SK-N-SH (cell line): Measurements from ENCODE around the gene ARHGAP25. TPM values are rescaled to one million over a fixed set of nuclear protein-coding genes. Genes with fewer than 3 reads are reported as not detected.

Experiments
- CTCF ChIA-PET: fragments of 300-600, 350-600 bp; formaldehyde crosslinking; extraction: SDS; loops from one replicate; lab custom pipeline; 2021; lab: Yijun Ruan, JAX
- POLR2A ChIA-PET: fragments of 350-600 bp; sonication (Branson Sonifier 250); formaldehyde crosslinking; extraction: SDS; loops from one replicate; lab custom pipeline; 2020; ENCODE audit warnings: antibody characterized with exemption, inconsistent platforms; lab: Yijun Ruan, JAX
- DNase-seq: peaks from one replicate; pipeline ENCODE4 v3.0.0; 2012
- H2AFZ ChIP-seq: fragments of 200-600 bp; sonication (generic); 2 replicates; pipeline ENCODE4 v1.8.1; 2016; ENCODE audit warnings: antibody characterized with exemption, mild to moderate bottlenecking, low read depth
- H3F3A ChIP-seq: fragments of 200-600 bp; sonication (generic); replicated peaks from 2 replicates; pipeline ENCODE3; 2016; ENCODE audit warnings: antibody characterized with exemption, mild to moderate bottlenecking; ENCODE audit not compliant: insufficient read depth
- H3K27ac ChIP-seq, 2 experiments: fragments of 200-500 bp in 1 of 2; fragments of 200-600 bp in 1 of 2; sonication (Bioruptor generic) in 1 of 2; sonication (generic), shearing (Covaris generic) in 1 of 2; 2 replicates each; pipeline versions ENCODE4 v1.5.1 to v1.6.1; 2014 to 2016; ENCODE audit warnings: low read depth in 2 of 2, inconsistent platforms in 1 of 2, low read length in 1 of 2, mild to moderate bottlenecking in 1 of 2, mixed read lengths in 1 of 2
- H3K27me3 ChIP-seq: fragments of 200-600 bp; sonication (generic), shearing (Covaris generic); 2 replicates; pipeline ENCODE4 v1.6.1; 2016; ENCODE audit warnings: mixed run types; ENCODE audit not compliant: insufficient read depth
- H3K36me3 ChIP-seq, 2 experiments: fragments of 200-500 bp in 1 of 2; fragments of 200-600 bp in 1 of 2; sonication (Bioruptor generic) in 1 of 2; sonication (generic) in 1 of 2; replicated peaks in 1 of 2; 2 replicates each; pipeline versions ENCODE3 to v1.5.1; 2014 to 2016; ENCODE audit warnings: low read length in 1 of 2, mild to moderate bottlenecking in 1 of 2; ENCODE audit not compliant: insufficient read depth in 2 of 2, control insufficient read depth in 1 of 2
- H3K4me1 ChIP-seq, 2 experiments: fragments of 200-500 bp in 1 of 2; fragments of 200-600 bp in 1 of 2; sonication (Bioruptor generic) in 1 of 2; sonication (generic), shearing (Covaris generic) in 1 of 2; 2 replicates each; pipeline versions ENCODE4 v1.5.1 to v1.6.1; 2014 to 2016; ENCODE audit warnings: low read depth in 1 of 2, low read length in 1 of 2, mixed run types in 1 of 2; ENCODE audit not compliant: insufficient read depth in 2 of 2, control insufficient read depth in 1 of 2
- H3K4me2 ChIP-seq: fragments of 200-600 bp; sonication (generic), shearing (Covaris generic); 2 replicates; pipeline ENCODE4 v1.6.1; 2017; ENCODE audit warnings: mixed run types
- H3K4me3 ChIP-seq, 2 experiments: fragments of 200-500 bp in 1 of 2; fragments of 200-600 bp in 1 of 2; sonication (Bioruptor generic) in 1 of 2; sonication (generic), shearing (Covaris generic) in 1 of 2; 2 replicates each; pipeline versions ENCODE4 v1.5.1 to v1.8.1; 2014 to 2016; ENCODE audit warnings: low read depth in 2 of 2, inconsistent platforms in 1 of 2, low read length in 1 of 2, mild to moderate bottlenecking in 1 of 2, mixed read lengths in 1 of 2, moderate library complexity in 1 of 2
- H3K79me2 ChIP-seq: fragments of 200-600 bp; sonication (generic); 2 replicates; pipeline ENCODE4 v1.8.1; 2017; ENCODE audit warnings: mild to moderate bottlenecking; ENCODE audit not compliant: insufficient read depth
- H3K9ac ChIP-seq: fragments of 200-600 bp; sonication (generic); 2 replicates; pipeline ENCODE4 v1.6.1; 2017; ENCODE audit warnings: mixed run types
- H3K9me2 ChIP-seq: fragments of 200-600 bp; sonication (generic); 2 replicates; pipeline ENCODE4 v1.6.1; 2017; ENCODE audit warnings: mixed run types
- H3K9me3 ChIP-seq: fragments of 200-600 bp; sonication (generic); 2 replicates; pipeline ENCODE4 v1.6.1; 2017; ENCODE audit warnings: mixed run types, mild to moderate bottlenecking, moderate library complexity
- H4K20me1 ChIP-seq: fragments of 200-600 bp; sonication (generic); 2 replicates; pipeline ENCODE4 v1.6.1; 2017; ENCODE audit warnings: mild to moderate bottlenecking, mixed run types; ENCODE audit not compliant: insufficient read depth
- IRF3 ChIP-seq: fragments of 150-350 bp; IDR thresholded peaks from 2 replicates; pipeline ENCODE4 v1.6.1; 2016; ENCODE audit warnings: mild to moderate bottlenecking, low read depth, low read length
- NFIC ChIP-seq: IDR thresholded peaks from 2 replicates; pipeline ENCODE4 v1.4.0; 2012; ENCODE audit warnings: borderline replicate concordance
- NRF1 ChIP-seq: IDR thresholded peaks from 2 replicates; pipeline ENCODE4 v1.6.1; 2012; ENCODE audit warnings: low read depth, mild to moderate bottlenecking, low read length
- RAD21 ChIP-seq: IDR thresholded peaks from 2 replicates; pipeline ENCODE4 v1.6.1; 2012; ENCODE audit warnings: mild to moderate bottlenecking, low read length
- RCOR1 ChIP-seq: fragments of 150-350 bp; IDR thresholded peaks from 2 replicates; pipeline ENCODE4 v1.6.1; 2017; ENCODE audit warnings: antibody characterized with exemption, low read length
- REST ChIP-seq: IDR thresholded peaks from 2 replicates; pipeline ENCODE4 v1.6.1; 2012; ENCODE audit warnings: mild to moderate bottlenecking, low read depth, low read length, moderate library complexity
- TCF12 ChIP-seq: IDR thresholded peaks from 2 replicates; pipeline ENCODE4 v1.4.0; 2012
- TEAD4 ChIP-seq: IDR thresholded peaks from 2 replicates; pipeline ENCODE4 v1.4.0; 2012; ENCODE audit warnings: mild to moderate bottlenecking, borderline replicate concordance; ENCODE audit not compliant: insufficient read depth
- WGBS: methylation state at CpG from one replicate; pipeline ENCODE4 v1.1.6; 2017; ENCODE audit warnings: low lambda C conversion rate; 5-methylcytosine and 5-hydroxymethylcytosine counted together
- polyA plus RNA-seq, 3 experiments: library from polyadenylated mRNA; depleted of rRNA; stranded (reverse); fragments of >200 nt; gene quantifications; 2 replicates each; pipeline ENCODE4 v1.2.3, GENCODE V29; 2012

Gene ARHGAP25
- polyA plus RNA-seq, 1 of the 3 experiments (the other 2 are of a cell fraction), result not detected

- H4K20me1 ChIP-seq, result no peaks in the 10 kb centered on the region
- H3K9ac ChIP-seq, result no peak overlapping the region
- H3K9me3 ChIP-seq, result no peaks in the 10 kb centered on the region
- CTCF ChIA-PET, result interaction anchor here (1.0 to 1.2 kb wide), 4 partner anchors 13 to 64 kb away, joined by 3 to 4 read pairs (median 3); no protein-coding TSS in a partner anchor
- peaks cover 0 to 5% of the 10 kb centered on the region in 2 experiments; a peak in 1 of 4 replicates for H3K4me1 ChIP-seq
- no peaks in the 10 kb centered on the region for H3K9me2 ChIP-seq
- TF ChIP-seq IRF3 (no peak), REST (no peak), TEAD4 (no peak), RAD21 (no peak)
- POLR2A ChIA-PET, result no interaction called here
- no peak overlapping the region for H3K4me3 ChIP-seq
- no peak for DNase-seq
- no peak overlapping the region for H2AFZ ChIP-seq
- H3K27me3 ChIP-seq, result peaks cover 16% of the 10 kb centered on the region; the same call in 1 of the 2 replicates
- no peaks in the 10 kb centered on the region for H3K79me2 ChIP-seq
- H3K27ac ChIP-seq, result no peak overlapping the region
- no peaks in the 10 kb centered on the region for H3F3A ChIP-seq
- no peaks in the 10 kb centered on the region for H3K36me3 ChIP-seq
- no peak overlapping the region for H3K4me2 ChIP-seq
These were observed 126.7 kb downstream of the ARHGAP25 start for GRCh38 chr2:68861330-68861729.

- POLR2A ChIA-PET, result no interaction called here
- Histone ChIP-seq H3K4me3 (no peak overlapping the region), H3K27ac (no peak overlapping the region), H3K79me2 (no peaks in the 10 kb centered on the region), H4K20me1 (no peaks in the 10 kb centered on the region), H3K9me3 (no peaks in the 10 kb centered on the region), H3F3A (no peaks in the 10 kb centered on the region), H3K36me3 (no peaks in the 10 kb centered on the region), H3K9ac (no peak overlapping the region), H3K9me2 (no peaks in the 10 kb centered on the region), H3K27me3 (peaks cover 19% of the 10 kb centered on the region; the same call in 1 of the 2 replicates), H3K4me1 (peaks cover 0 to 5% of the 10 kb centered on the region in 2 experiments; a peak in 1 of 4 replicates), H2AFZ (no peak overlapping the region), H3K4me2 (no peak overlapping the region)
- WGBS, result 44% methylated on average over 7 of the region's 7 CpGs
- no peak for TF ChIP-seq TCF12
- no peak for TF ChIP-seq NFIC
- TF ChIP-seq NRF1, result no peak
- TF ChIP-seq RCOR1, result no peak
- no peak for DNase-seq
- CTCF ChIA-PET, result interaction anchor here (1.0 to 1.2 kb wide), 2 partner anchors 17 to 111 kb away, joined by 3 to 4 read pairs; no protein-coding TSS in a partner anchor
These were observed 128.3 kb downstream of the ARHGAP25 start for GRCh38 chr2:68862889-68863288.
